Measurements from ENCODE around the gene FAM3D.

DNA sequence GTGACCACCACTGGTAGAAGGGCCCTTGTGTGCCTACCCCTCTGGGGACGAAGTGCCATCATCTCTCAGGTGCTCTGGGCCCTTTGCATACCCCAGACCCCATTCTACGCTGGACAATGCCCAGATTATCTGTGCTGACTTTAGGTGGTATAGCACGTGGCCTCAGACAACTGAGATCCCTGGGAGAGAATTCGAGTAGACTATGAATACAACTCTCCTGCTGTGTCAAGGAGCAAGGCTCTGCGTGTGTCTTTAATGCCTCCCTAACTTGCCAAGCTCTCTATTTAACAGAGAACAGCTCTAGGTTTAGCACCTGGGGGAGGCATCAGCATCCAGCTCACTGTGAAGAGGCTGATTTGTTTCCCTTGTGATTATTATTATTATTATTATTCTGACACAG, 29.1 kb downstream of the FAM3D start:
- TF ChIP-seq RAD21 (conservative IDR thresholded peaks at IDR 0.05 in 1 of 2, IDR thresholded peaks at IDR 0.05 in 1 of 2) (no peak), CHD2 (IDR thresholded peaks at IDR 0.05; ENCODE audit: low read length, partially characterized antibody) (no peak), EP300 (IDR thresholded peaks at IDR 0.05) (no peak), CHD4 (IDR thresholded peaks at IDR 0.05; ENCODE audit: borderline replicate concordance) (no peak), CEBPB (IDR thresholded peaks at IDR 0.05) (no peak), POLR2A (IDR thresholded peaks at IDR 0.05; ENCODE audit: low read length) (no peak), RCOR1 (IDR thresholded peaks at IDR 0.05; ENCODE audit: low read depth, low read length) (no peak), NR3C1 (IDR thresholded peaks at IDR 0.05) (no peak), JUN (IDR thresholded peaks at IDR 0.05) (no peak), RARB (CRISPR knock-in tag; IDR thresholded peaks at IDR 0.05) (no peak), RFX5 (IDR thresholded peaks at IDR 0.05) (no peak)
- TF ChIP-seq, protein P1, sequence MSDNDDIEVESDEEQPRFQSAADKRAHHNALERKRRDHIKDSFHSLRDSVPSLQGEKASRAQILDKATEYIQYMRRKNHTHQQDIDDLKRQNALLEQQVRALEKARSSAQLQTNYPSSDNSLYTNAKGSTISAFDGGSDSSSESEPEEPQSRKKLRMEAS (IDR thresholded peaks at IDR 0.05): no peak
- TF ChIP-seq, protein P2, sequence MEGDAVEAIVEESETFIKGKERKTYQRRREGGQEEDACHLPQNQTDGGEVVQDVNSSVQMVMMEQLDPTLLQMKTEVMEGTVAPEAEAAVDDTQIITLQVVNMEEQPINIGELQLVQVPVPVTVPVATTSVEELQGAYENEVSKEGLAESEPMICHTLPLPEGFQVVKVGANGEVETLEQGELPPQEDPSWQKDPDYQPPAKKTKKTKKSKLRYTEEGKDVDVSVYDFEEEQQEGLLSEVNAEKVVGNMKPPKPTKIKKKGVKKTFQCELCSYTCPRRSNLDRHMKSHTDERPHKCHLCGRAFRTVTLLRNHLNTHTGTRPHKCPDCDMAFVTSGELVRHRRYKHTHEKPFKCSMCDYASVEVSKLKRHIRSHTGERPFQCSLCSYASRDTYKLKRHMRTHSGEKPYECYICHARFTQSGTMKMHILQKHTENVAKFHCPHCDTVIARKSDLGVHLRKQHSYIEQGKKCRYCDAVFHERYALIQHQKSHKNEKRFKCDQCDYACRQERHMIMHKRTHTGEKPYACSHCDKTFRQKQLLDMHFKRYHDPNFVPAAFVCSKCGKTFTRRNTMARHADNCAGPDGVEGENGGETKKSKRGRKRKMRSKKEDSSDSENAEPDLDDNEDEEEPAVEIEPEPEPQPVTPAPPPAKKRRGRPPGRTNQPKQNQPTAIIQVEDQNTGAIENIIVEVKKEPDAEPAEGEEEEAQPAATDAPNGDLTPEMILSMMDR (IDR thresholded peaks at IDR 0.05): no peak

All from A549 (cell line).